ENCODE data around the gene TSPY2. TPM values are rescaled to one million over a fixed set of nuclear protein-coding genes. Genes with fewer than 3 reads are reported as not detected.
"Not testable (repeated sequence)": the region's sequence is repeated elsewhere in the genome, so short reads cannot be mapped to it uniquely, and the experiment has no call there.

Gene TSPY2, protein sequence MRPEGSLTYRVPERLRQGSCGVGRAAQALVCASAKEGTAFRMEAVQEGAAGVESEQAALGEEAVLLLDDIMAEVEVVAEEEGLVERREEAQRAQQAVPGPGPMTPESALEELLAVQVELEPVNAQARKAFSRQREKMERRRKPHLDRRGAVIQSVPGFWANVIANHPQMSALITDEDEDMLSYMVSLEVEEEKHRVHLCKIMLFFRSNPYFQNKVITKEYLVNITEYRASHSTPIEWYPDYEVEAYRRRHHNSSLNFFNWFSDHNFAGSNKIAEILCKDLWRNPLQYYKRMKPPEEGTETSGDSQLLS
- total RNA-seq (2014; rRNA removed; shearing (Covaris generic)): not detected in 2 replicates

DNA sequence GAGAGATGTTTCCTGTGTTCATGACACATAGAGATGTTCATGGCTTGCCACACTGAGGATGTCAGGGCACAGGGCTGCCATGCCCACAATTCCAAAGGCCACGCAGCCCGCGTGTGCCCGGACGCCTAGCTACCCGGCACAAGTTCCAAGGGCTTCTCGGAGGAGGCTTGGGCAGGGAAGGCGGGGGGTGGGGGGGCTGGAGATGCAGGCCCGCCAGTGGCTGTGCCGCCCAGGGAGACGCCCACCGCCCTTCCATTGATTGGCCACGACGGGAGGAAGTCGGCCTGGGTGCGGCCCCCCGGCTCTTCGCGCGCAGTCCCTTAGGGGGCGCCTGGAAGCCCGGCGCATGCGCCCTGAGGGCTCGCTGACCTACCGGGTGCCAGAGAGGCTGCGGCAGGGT lies at the start of gene TSPY2:
Gene TSPY2, plus strand, starts transcription at position 301 of the 400 bp plus-strand sequence. Its CDS starts 46 bp downstream, at position 347.
- not testable (repeated sequence) for H3K4me3 ChIP-seq (ENCODE audit: insufficient read depth, low read depth, low read length); DNase-seq; H3K27me3 ChIP-seq (ENCODE audit: control insufficient read depth, insufficient read depth, low read length); H3K36me3 ChIP-seq (replicated peaks; ENCODE audit: control insufficient read depth, insufficient read depth, low read length)

DNA sequence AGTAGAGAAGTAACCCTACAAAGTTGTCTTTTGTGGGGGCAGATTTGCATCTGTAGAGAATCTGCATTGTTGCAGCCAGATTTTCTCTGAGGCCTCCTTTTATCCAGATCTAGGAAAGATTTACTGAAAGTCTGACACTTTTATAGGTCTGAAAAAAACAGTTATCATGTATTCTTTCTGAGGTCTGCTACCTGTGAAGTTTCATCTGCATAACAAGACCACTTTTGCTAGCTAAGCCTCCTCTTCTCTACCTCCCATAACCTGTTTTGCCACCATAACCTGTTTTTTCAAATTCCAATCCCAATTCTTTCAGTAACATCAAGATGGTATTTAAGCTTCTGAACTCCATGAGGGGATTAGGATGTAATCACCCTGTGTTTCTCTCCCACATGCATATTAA lies 36.5 kb upstream of the TSPY2 start:
- H3K27me3 ChIP-seq (ENCODE audit: control insufficient read depth, insufficient read depth, low read length); H3K4me3 ChIP-seq (ENCODE audit: insufficient read depth, low read depth, low read length); DNase-seq; H3K36me3 ChIP-seq (replicated peaks; ENCODE audit: control insufficient read depth, insufficient read depth, low read length): not testable (repeated sequence)

DNA sequence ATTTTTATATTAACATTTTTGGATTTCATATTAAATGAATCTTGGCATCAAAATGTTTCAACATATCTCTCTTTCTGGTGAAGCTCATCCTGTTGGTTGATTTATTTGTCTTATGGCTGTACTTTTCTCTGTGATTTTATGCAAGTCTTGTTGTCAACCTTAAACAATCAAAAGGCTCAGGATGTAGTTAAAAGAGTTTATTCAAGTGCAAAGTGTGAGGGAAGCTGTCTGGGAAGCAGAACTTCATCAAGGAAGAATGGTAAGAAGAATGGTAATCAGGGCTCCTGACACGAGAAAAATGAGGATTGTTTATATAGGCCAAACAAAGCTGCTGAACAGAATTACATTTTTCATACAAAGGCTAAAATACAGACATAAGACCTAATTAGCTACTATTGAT lies 29.0 kb upstream of the TSPY2 start:
- DNase-seq; H3K4me3 ChIP-seq (ENCODE audit: insufficient read depth, low read depth, low read length); H3K36me3 ChIP-seq (replicated peaks; ENCODE audit: control insufficient read depth, insufficient read depth, low read length); H3K27me3 ChIP-seq (ENCODE audit: control insufficient read depth, insufficient read depth, low read length): not testable (repeated sequence)

DNA sequence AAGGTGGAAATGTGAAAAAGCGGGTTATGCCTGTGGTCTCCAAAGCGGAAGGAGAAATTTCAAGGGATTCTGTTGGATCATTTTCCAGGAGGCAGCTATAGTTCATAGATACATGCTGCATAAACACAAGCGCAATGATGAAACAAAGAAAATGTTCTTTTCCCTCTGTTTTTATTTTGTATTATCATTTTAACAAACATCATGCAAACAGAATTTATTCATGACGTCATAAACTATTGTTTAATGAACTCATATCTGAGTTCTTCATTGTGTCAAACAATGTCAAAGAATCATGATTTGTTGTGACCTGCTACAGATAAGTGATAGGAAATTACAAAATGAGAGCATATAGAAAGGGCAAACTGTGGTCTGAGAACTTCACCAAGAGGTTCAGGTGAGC lies 23.8 kb downstream of the TSPY2 start:
- not testable (repeated sequence) for DNase-seq; H3K36me3 ChIP-seq (replicated peaks; ENCODE audit: control insufficient read depth, insufficient read depth, low read length); H3K4me3 ChIP-seq (ENCODE audit: insufficient read depth, low read depth, low read length); H3K27me3 ChIP-seq (ENCODE audit: control insufficient read depth, insufficient read depth, low read length)
